ENCODE results near the gene GLB1L.

The GLB1L gene

DNA sequence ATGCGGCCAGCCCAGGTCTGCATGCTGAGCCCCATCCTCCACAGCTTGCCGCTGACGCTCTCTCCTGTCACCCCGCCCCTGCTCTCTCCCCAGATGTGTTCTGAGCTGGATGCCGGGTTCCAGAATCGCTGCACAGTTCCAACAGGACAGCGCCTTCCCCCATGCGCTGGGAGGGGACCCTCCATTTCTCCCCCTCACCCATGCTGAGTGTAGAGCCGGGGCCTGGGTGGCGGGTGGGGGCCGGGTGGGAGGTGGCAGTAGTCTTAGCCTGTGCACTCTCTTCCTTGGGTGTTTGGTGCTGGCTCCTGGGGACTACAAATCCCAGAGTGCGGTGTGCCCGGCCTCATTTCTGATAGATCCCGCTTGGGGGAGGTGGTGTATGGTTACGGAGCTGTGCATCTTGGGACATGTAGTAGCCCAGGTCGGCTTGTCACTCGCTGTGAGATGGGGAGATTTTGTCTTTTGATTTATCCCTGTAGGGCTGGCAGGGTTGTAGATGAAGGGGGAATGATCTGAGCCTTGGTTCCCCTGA, 40.7 kb upstream of the GLB1L start:
- no peak overlapping the region for H3K4me3 ChIP-seq (ENCODE audit: control insufficient read depth, low read depth, low read length)
- TF ChIP-seq CTCF (conservative IDR thresholded peaks at IDR 0.05; ENCODE audit: control insufficient read depth, insufficient read depth, low read depth, low read length), result no peak
- DNase-seq (ENCODE audit: low read depth), result peak; percentile 81

GRCh38 chr2:219285373-219285735, 40.1 kb upstream of the GLB1L start:
- TF ChIP-seq CTCF (conservative IDR thresholded peaks at IDR 0.05; ENCODE audit: control insufficient read depth, insufficient read depth, low read depth, low read length), result no peak
- H3K4me3 ChIP-seq (ENCODE audit: control insufficient read depth, low read depth, low read length), result no peak overlapping the region
- DNase-seq (ENCODE audit: low read depth), result no peak

GRCh38 chr2:219284501-219285372, 39.5 kb upstream of the GLB1L start:
- H3K4me3 ChIP-seq (ENCODE audit: control insufficient read depth, low read depth, low read length), result no peak overlapping the region
- no peak for TF ChIP-seq CTCF (conservative IDR thresholded peaks at IDR 0.05; ENCODE audit: control insufficient read depth, insufficient read depth, low read depth, low read length)
- DNase-seq (ENCODE audit: low read depth), result peak; percentile 58

GRCh38 chr2:219282943-219283581, 37.8 kb upstream of the GLB1L start:
- DNase-seq (ENCODE audit: low read depth), result no peak
- no peak overlapping the region for H3K4me3 ChIP-seq (ENCODE audit: control insufficient read depth, low read depth, low read length)
- no peak for TF ChIP-seq CTCF (conservative IDR thresholded peaks at IDR 0.05; ENCODE audit: control insufficient read depth, insufficient read depth, low read depth, low read length)

DNA sequence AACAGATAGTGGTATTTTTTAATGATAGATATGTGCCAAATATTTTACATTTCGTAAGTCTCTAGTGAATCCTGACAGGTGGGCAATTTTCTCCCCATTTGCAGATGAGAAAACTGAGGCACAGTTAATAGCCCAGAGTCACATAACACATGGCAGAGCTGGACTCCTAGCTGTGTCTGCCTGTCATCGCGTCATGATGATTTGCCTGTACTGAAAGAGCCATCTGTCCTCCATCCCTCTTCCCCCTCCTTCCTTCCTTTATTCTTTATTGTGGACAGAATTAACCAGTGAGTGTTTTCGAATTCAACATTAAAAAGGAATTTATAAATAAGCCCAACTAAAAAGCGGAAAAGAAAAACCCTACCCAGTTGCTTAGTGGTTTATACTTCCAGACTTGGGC, 37.1 kb upstream of the GLB1L start:
- no peak overlapping the region for H3K4me3 ChIP-seq (ENCODE audit: control insufficient read depth, low read depth, low read length)
- DNase-seq (ENCODE audit: low read depth), result no peak
- TF ChIP-seq CTCF (conservative IDR thresholded peaks at IDR 0.05; ENCODE audit: control insufficient read depth, insufficient read depth, low read depth, low read length), result no peak

DNA sequence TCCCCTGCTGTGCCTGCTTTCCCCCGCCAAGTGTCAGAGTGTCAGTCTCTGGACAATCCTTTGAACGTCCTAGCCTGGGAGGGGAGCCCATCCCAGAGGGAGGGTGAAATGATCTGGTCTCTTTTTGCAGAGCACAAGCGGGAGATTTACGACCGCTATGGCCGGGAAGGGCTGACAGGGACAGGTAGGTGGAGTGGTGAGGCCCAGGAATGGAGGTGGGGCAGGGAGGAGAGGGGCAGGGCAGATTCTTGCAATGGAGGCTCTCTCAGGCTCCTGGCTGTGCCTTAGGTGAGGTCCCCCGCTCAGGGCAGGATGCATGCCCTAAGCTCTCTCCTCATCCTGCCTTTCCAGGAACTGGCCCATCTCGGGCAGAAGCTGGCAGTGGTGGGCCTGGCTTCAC, 36.3 kb upstream of the GLB1L start:
- TF ChIP-seq CTCF (conservative IDR thresholded peaks at IDR 0.05; ENCODE audit: control insufficient read depth, insufficient read depth, low read depth, low read length), result no peak
- H3K4me3 ChIP-seq (ENCODE audit: control insufficient read depth, low read depth, low read length), result no peak overlapping the region
- no peak for DNase-seq (ENCODE audit: low read depth)
